SK-N-SH (cell line): ENCODE measurements around the gene LDHA. TPM values are rescaled to one million over a fixed set of nuclear protein-coding genes. Genes with fewer than 3 reads are reported as not detected.

Source experiments
- CTCF ChIA-PET: fragments of 300-600, 350-600 bp; formaldehyde crosslinking; extraction: SDS; loops from one replicate; lab custom pipeline; 2021; lab: Yijun Ruan, JAX
- POLR2A ChIA-PET: fragments of 350-600 bp; sonication (Branson Sonifier 250); formaldehyde crosslinking; extraction: SDS; loops from one replicate; lab custom pipeline; 2020; ENCODE audit warnings: antibody characterized with exemption, inconsistent platforms; lab: Yijun Ruan, JAX
- DNase-seq: peaks from one replicate; pipeline ENCODE4 v3.0.0; 2012
- H2AFZ ChIP-seq: fragments of 200-600 bp; sonication (generic); 2 replicates; pipeline ENCODE4 v1.8.1; 2016; ENCODE audit warnings: antibody characterized with exemption, mild to moderate bottlenecking, low read depth
- H3F3A ChIP-seq: fragments of 200-600 bp; sonication (generic); replicated peaks from 2 replicates; pipeline ENCODE3; 2016; ENCODE audit warnings: antibody characterized with exemption, mild to moderate bottlenecking; ENCODE audit not compliant: insufficient read depth
- H3K27ac ChIP-seq, 2 experiments: fragments of 200-500 bp in 1 of 2; fragments of 200-600 bp in 1 of 2; sonication (Bioruptor generic) in 1 of 2; sonication (generic), shearing (Covaris generic) in 1 of 2; 2 replicates each; pipeline versions ENCODE4 v1.5.1 to v1.6.1; 2014 to 2016; ENCODE audit warnings: low read depth in 2 of 2, inconsistent platforms in 1 of 2, low read length in 1 of 2, mild to moderate bottlenecking in 1 of 2, mixed read lengths in 1 of 2
- H3K27me3 ChIP-seq: fragments of 200-600 bp; sonication (generic), shearing (Covaris generic); 2 replicates; pipeline ENCODE4 v1.6.1; 2016; ENCODE audit warnings: mixed run types; ENCODE audit not compliant: insufficient read depth
- H3K36me3 ChIP-seq, 2 experiments: fragments of 200-500 bp in 1 of 2; fragments of 200-600 bp in 1 of 2; sonication (Bioruptor generic) in 1 of 2; sonication (generic) in 1 of 2; replicated peaks in 1 of 2; 2 replicates each; pipeline versions ENCODE3 to v1.5.1; 2014 to 2016; ENCODE audit warnings: low read length in 1 of 2, mild to moderate bottlenecking in 1 of 2; ENCODE audit not compliant: insufficient read depth in 2 of 2, control insufficient read depth in 1 of 2
- H3K4me1 ChIP-seq, 2 experiments: fragments of 200-500 bp in 1 of 2; fragments of 200-600 bp in 1 of 2; sonication (Bioruptor generic) in 1 of 2; sonication (generic), shearing (Covaris generic) in 1 of 2; 2 replicates each; pipeline versions ENCODE4 v1.5.1 to v1.6.1; 2014 to 2016; ENCODE audit warnings: low read depth in 1 of 2, low read length in 1 of 2, mixed run types in 1 of 2; ENCODE audit not compliant: insufficient read depth in 2 of 2, control insufficient read depth in 1 of 2
- H3K4me2 ChIP-seq: fragments of 200-600 bp; sonication (generic), shearing (Covaris generic); 2 replicates; pipeline ENCODE4 v1.6.1; 2017; ENCODE audit warnings: mixed run types
- H3K4me3 ChIP-seq, 2 experiments: fragments of 200-500 bp in 1 of 2; fragments of 200-600 bp in 1 of 2; sonication (Bioruptor generic) in 1 of 2; sonication (generic), shearing (Covaris generic) in 1 of 2; 2 replicates each; pipeline versions ENCODE4 v1.5.1 to v1.8.1; 2014 to 2016; ENCODE audit warnings: low read depth in 2 of 2, inconsistent platforms in 1 of 2, low read length in 1 of 2, mild to moderate bottlenecking in 1 of 2, mixed read lengths in 1 of 2, moderate library complexity in 1 of 2
- H3K79me2 ChIP-seq: fragments of 200-600 bp; sonication (generic); 2 replicates; pipeline ENCODE4 v1.8.1; 2017; ENCODE audit warnings: mild to moderate bottlenecking; ENCODE audit not compliant: insufficient read depth
- H3K9ac ChIP-seq: fragments of 200-600 bp; sonication (generic); 2 replicates; pipeline ENCODE4 v1.6.1; 2017; ENCODE audit warnings: mixed run types
- H3K9me2 ChIP-seq: fragments of 200-600 bp; sonication (generic); 2 replicates; pipeline ENCODE4 v1.6.1; 2017; ENCODE audit warnings: mixed run types
- H3K9me3 ChIP-seq: fragments of 200-600 bp; sonication (generic); 2 replicates; pipeline ENCODE4 v1.6.1; 2017; ENCODE audit warnings: mixed run types, mild to moderate bottlenecking, moderate library complexity
- H4K20me1 ChIP-seq: fragments of 200-600 bp; sonication (generic); 2 replicates; pipeline ENCODE4 v1.6.1; 2017; ENCODE audit warnings: mild to moderate bottlenecking, mixed run types; ENCODE audit not compliant: insufficient read depth
- EP300 ChIP-seq, 2 experiments: IDR thresholded peaks; 2 replicates each; pipeline versions ENCODE4 v1.4.0 to v1.6.1; 2012; ENCODE audit warnings: borderline replicate concordance in 1 of 2, low read depth in 1 of 2, low read length in 1 of 2
- FOSL2 ChIP-seq: IDR thresholded peaks from 2 replicates; pipeline ENCODE4 v1.4.0; 2012; ENCODE audit warnings: low read depth, mild to moderate bottlenecking, moderate library complexity, borderline replicate concordance
- FOXJ3 ChIP-seq: sonication (generic); formaldehyde crosslinking; IDR thresholded peaks from 2 replicates; pipeline ENCODE4 v1.5.1; 2020; ENCODE audit warnings: mild to moderate bottlenecking, missing genetic modification reagents
- GABPA ChIP-seq: IDR thresholded peaks from 2 replicates; pipeline ENCODE4 v1.4.0; 2012; ENCODE audit warnings: low read depth, mild to moderate bottlenecking
- IRF3 ChIP-seq: fragments of 150-350 bp; IDR thresholded peaks from 2 replicates; pipeline ENCODE4 v1.6.1; 2016; ENCODE audit warnings: mild to moderate bottlenecking, low read depth, low read length
- MXI1 ChIP-seq: IDR thresholded peaks from 2 replicates; pipeline ENCODE4 v1.6.1; 2012; ENCODE audit warnings: mild to moderate bottlenecking, low read depth, low read length, improper control_type of control experiment
- RAD21 ChIP-seq: IDR thresholded peaks from 2 replicates; pipeline ENCODE4 v1.6.1; 2012; ENCODE audit warnings: mild to moderate bottlenecking, low read length
- RCOR1 ChIP-seq: fragments of 150-350 bp; IDR thresholded peaks from 2 replicates; pipeline ENCODE4 v1.6.1; 2017; ENCODE audit warnings: antibody characterized with exemption, low read length
- RXRA ChIP-seq: IDR thresholded peaks from 2 replicates; pipeline ENCODE4 v1.4.0; 2012; ENCODE audit warnings: low read depth, mild to moderate bottlenecking, borderline replicate concordance
- TAF1 ChIP-seq: IDR thresholded peaks from 2 replicates; pipeline ENCODE4 v1.6.1; 2012; ENCODE audit warnings: low read depth, mild to moderate bottlenecking, low read length, moderate library complexity, borderline replicate concordance
- TCF12 ChIP-seq: IDR thresholded peaks from 2 replicates; pipeline ENCODE4 v1.4.0; 2012
- USF2 ChIP-seq: fragments of 150-350 bp; IDR thresholded peaks from 2 replicates; pipeline ENCODE4 v1.6.1; 2017; ENCODE audit warnings: antibody characterized with exemption, low read length, low read depth, borderline replicate concordance
- YY1 ChIP-seq: IDR thresholded peaks from 2 replicates; pipeline ENCODE4 v1.4.0; 2012; ENCODE audit warnings: low read depth, mild to moderate bottlenecking
- WGBS: methylation state at CpG from one replicate; pipeline ENCODE4 v1.1.6; 2017; ENCODE audit warnings: low lambda C conversion rate; 5-methylcytosine and 5-hydroxymethylcytosine counted together
- polyA plus RNA-seq, 3 experiments: library from polyadenylated mRNA; depleted of rRNA; stranded (reverse); fragments of >200 nt; gene quantifications; 2 replicates each; pipeline ENCODE4 v1.2.3, GENCODE V29; 2012
- TF ChIP-seq, protein P1 (sequence below): IDR thresholded peaks from 2 replicates; pipeline ENCODE4 v1.4.0; 2012; ENCODE audit warnings: low read depth
- TF ChIP-seq, protein P2 (sequence below): IDR thresholded peaks from 2 replicates; pipeline ENCODE4; 2012
- TF ChIP-seq, protein P3 (sequence below): IDR thresholded peaks from 2 replicates; pipeline ENCODE4 v1.4.0; 2012; ENCODE audit warnings: low read depth, borderline replicate concordance
- TF ChIP-seq, protein P4 (sequence below): IDR thresholded peaks from 2 replicates; pipeline ENCODE4 v1.4.0; 2012; ENCODE audit warnings: low read depth, borderline replicate concordance

LDHA gene
- polyA plus RNA-seq, 1 of the 3 experiments (the other 2 are of a cell fraction) = 524 TPM

DNA sequence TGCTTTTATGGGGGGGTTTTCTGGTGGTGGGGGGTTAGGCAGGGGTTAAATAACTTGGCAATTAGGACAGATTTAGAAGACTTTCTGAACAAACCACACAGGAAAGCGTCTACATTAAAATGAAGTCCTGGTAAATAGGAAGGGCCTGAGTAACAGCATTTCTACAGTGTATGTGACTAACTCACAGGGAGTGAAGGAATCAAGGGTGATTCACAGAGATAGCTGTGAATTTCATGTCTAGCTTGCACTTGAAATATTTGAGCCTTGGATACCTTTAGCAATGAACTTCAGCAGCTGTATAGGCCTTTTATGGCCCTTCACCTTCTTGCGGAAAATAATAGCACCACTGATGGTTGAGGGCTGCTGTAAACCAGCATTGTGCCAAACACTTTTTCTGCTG lies 26.1 kb upstream of the LDHA start:
- peak overlapping the region; percentile 6; the same call in 1 of the 2 replicates for H3K9ac ChIP-seq
- H2AFZ ChIP-seq = no peak overlapping the region; the same call in 1 of the 2 replicates
- no peak overlapping the region for H3K4me3 ChIP-seq
- ChIA-PET CTCF (no interaction called here), POLR2A (no interaction called here)
- H3K9me2 ChIP-seq = no peaks in the 10 kb centered on the region
- H3K27ac ChIP-seq = peak overlapping the region in 1 of 2 experiments; percentile 66; a peak in 2 of 4 replicates
- no peaks in the 10 kb centered on the region for H4K20me1 ChIP-seq
- DNase-seq = no peak
- peaks cover 5 to 7% of the 10 kb centered on the region in 2 experiments; a peak in 3 of 4 replicates for H3K4me1 ChIP-seq
- TF ChIP-seq, protein P1, sequence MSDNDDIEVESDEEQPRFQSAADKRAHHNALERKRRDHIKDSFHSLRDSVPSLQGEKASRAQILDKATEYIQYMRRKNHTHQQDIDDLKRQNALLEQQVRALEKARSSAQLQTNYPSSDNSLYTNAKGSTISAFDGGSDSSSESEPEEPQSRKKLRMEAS = no peak
- TF ChIP-seq FOSL2 (peak; percentile 44; the same call in 1 of the 2 replicates), USF2 (no peak), RCOR1 (no peak)
- H3F3A ChIP-seq = peaks cover 15% of the 10 kb centered on the region
- WGBS = 67% methylated on average over 2 of the region's 2 CpGs
- H3K4me2 ChIP-seq = no peak overlapping the region
- no peaks in the 10 kb centered on the region for H3K79me2 ChIP-seq
- peaks cover 30 to 44% of the 10 kb centered on the region in 2 experiments for H3K36me3 ChIP-seq
- H3K27me3 ChIP-seq = no peaks in the 10 kb centered on the region
- H3K9me3 ChIP-seq = no peaks in the 10 kb centered on the region

DNA sequence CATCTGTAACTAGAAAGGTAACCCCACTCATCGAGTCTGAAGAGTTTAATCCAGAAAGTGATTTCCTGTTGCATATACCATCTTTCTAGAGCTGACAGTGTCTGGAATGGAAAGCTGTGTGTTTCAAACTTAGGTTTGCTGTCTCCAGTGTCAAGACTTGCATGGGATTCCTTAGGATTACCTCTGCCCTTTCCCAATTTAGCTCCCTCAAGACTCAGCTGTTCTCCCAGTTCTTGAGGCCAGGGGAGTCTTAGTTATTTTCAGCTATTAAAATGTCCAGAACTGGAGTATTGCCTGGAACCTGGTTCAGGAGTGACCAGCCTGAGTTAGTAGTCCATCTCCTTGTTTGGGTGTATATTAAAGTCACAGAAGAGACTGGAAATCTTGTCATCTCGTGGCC lies 25.0 kb upstream of the LDHA start:
- Histone ChIP-seq H3K9ac (no peak overlapping the region), H3F3A (peaks cover 15% of the 10 kb centered on the region), H3K79me2 (no peaks in the 10 kb centered on the region), H3K27ac (no peak overlapping the region), H3K36me3 (peaks cover 23 to 32% of the 10 kb centered on the region in 2 experiments), H3K4me2 (no peak overlapping the region), H3K9me3 (no peaks in the 10 kb centered on the region), H3K4me1 (peaks cover 5 to 7% of the 10 kb centered on the region in 2 experiments; a peak in 3 of 4 replicates), H3K4me3 (no peak overlapping the region), H2AFZ (no peak overlapping the region), H4K20me1 (no peaks in the 10 kb centered on the region), H3K27me3 (no peaks in the 10 kb centered on the region), H3K9me2 (no peaks in the 10 kb centered on the region)
- WGBS = 93% methylated on average over 2 of the region's 2 CpGs
- CTCF ChIA-PET = no interaction called here
- TF ChIP-seq IRF3 = no peak
- TF ChIP-seq TAF1 = no peak
- no peak for TF ChIP-seq MXI1
- TF ChIP-seq RCOR1 = no peak
- no peak for TF ChIP-seq USF2
- TF ChIP-seq RXRA = no peak
- TF ChIP-seq TCF12 = no peak
- TF ChIP-seq, protein P2, sequence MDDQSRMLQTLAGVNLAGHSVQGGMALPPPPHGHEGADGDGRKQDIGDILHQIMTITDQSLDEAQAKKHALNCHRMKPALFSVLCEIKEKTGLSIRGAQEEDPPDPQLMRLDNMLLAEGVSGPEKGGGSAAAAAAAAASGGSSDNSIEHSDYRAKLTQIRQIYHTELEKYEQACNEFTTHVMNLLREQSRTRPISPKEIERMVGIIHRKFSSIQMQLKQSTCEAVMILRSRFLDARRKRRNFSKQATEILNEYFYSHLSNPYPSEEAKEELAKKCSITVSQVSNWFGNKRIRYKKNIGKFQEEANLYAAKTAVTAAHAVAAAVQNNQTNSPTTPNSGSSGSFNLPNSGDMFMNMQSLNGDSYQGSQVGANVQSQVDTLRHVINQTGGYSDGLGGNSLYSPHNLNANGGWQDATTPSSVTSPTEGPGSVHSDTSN = no peak
- TF ChIP-seq EP300 (IDR thresholded peaks at IDR 0.05; ENCODE audit: borderline replicate concordance in 1 of 2, low read depth in 1 of 2, low read length in 1 of 2) = no peak
- TF ChIP-seq GABPA = no peak
- TF ChIP-seq, protein P3, sequence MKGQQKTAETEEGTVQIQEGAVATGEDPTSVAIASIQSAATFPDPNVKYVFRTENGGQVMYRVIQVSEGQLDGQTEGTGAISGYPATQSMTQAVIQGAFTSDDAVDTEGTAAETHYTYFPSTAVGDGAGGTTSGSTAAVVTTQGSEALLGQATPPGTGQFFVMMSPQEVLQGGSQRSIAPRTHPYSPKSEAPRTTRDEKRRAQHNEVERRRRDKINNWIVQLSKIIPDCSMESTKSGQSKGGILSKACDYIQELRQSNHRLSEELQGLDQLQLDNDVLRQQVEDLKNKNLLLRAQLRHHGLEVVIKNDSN = no peak
- TF ChIP-seq YY1 = no peak
- TF ChIP-seq FOXJ3 (CRISPR knock-in tag) = no peak
- TF ChIP-seq RAD21 = no peak
- TF ChIP-seq, protein P4, sequence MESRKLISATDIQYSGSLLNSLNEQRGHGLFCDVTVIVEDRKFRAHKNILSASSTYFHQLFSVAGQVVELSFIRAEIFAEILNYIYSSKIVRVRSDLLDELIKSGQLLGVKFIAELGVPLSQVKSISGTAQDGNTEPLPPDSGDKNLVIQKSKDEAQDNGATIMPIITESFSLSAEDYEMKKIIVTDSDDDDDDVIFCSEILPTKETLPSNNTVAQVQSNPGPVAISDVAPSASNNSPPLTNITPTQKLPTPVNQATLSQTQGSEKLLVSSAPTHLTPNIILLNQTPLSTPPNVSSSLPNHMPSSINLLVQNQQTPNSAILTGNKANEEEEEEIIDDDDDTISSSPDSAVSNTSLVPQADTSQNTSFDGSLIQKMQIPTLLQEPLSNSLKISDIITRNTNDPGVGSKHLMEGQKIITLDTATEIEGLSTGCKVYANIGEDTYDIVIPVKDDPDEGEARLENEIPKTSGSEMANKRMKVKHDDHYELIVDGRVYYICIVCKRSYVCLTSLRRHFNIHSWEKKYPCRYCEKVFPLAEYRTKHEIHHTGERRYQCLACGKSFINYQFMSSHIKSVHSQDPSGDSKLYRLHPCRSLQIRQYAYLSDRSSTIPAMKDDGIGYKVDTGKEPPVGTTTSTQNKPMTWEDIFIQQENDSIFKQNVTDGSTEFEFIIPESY = no peak
- TF ChIP-seq, all 33 proteins: peak for 0
- POLR2A ChIA-PET = no interaction called here
- DNase-seq = no peak
